Stimulated activated CD4-positive, alpha-beta T cell treated with anti-CD3 and anti-CD28 coated beads, Interleukin-1b, Interleukin-23, amount 100 ng/mL, for 1 hour (primary cell): ENCODE results near the gene OR4S2.

Experiments
- DNase-seq, 2 donors: peaks; one replicate each; pipeline ENCODE4 v3.0.0-alpha.2; 2020; ENCODE audit warnings: low read depth in 2 of 2

OR4S2 gene, protein sequence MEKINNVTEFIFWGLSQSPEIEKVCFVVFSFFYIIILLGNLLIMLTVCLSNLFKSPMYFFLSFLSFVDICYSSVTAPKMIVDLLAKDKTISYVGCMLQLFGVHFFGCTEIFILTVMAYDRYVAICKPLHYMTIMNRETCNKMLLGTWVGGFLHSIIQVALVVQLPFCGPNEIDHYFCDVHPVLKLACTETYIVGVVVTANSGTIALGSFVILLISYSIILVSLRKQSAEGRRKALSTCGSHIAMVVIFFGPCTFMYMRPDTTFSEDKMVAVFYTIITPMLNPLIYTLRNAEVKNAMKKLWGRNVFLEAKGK

GRCh38 chr11:55648027-55648426, at the start of gene OR4S2:
Gene OR4S2, plus strand, starts transcription at chr11:55648327. Its CDS starts 2,577 bp downstream, at chr11:55650904.
- DNase-seq = no peak

DNA sequence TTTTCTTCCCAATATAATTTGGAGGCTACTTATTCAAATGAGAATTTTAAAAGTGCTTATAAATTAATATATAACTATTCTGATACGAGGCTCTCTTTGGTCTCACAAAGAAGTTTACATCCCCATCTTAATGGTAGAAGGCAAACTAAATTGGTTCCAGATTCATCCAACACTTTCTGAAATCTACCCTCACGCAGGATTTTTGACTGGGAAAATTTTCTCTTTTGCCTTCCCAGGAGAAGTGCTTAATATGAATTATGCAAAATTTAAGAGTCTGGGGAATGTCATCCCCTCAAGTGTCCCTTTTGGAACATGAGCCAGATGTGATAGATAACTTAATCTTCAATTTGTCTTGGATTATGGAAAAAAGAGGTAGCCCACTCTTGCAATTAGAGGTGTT, 40.6 kb upstream of the OR4S2 start, which contains the start of gene OR4C11:
Gene OR4C11, minus strand, starts transcription at position 101 of the 400 bp plus-strand sequence. CDS start 3,272 bp downstream, outside the sequence.
- DNase-seq = no peak

- DNase-seq = no peak
These were observed 23.6 kb upstream of the OR4S2 start for GRCh38 chr11:55624531-55624930.

- DNase-seq = no peak
These were observed 13.3 kb upstream of the OR4S2 start, which contains the start of gene OR4P4 for GRCh38 chr11:55634813-55635212. Gene OR4P4, plus strand, starts transcription at chr11:55635113.

GRCh38 chr11:55652560-55652959, 4.4 kb downstream of the OR4S2 start:
- no peak for DNase-seq

GRCh38 chr11:55655096-55655495, 7.0 kb downstream of the OR4S2 start:
- DNase-seq = no peak

GRCh38 chr11:55658031-55658573, 10.0 kb downstream of the OR4S2 start:
- DNase-seq = no peak

DNA sequence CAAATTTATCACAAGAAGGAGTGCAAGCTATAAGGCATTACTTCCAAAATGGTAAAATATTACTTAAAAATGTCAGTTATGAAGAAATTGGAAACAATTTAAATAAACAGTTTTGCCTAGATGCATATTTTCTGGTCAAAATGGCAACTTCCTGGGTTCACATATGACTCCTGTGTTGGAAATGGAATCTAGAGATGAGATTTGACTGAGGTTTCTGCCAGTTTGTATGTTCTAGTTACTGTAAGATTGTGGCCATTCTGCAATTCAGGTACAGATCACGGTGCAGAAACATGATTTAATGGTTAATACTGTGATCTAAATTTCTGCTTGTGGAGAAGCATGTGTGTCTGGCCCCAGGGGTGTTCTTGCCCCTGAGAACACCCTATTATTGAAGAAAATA, 10.5 kb downstream of the OR4S2 start:
- DNase-seq = no peak

DNA sequence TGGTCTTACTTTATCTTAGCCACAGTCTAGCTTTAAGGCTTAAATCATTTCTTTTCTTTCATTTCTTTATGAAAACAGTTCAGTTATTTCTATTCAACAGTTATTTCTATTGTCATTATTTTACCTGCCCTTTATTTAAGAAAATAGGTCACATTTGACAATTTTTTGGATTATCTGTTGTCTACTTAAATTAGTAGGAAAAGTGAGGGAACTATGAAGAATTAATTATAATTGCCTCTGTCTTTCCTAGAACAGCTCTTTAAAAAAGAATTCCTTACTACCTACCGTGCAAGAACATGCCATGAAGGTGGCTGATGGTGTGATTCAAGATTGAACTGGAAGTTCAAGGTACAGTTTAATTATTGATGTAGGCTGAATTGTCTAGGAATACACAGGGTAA, 13.8 kb downstream of the OR4S2 start, which contains the start of gene OR4C6:
Gene OR4C6, plus strand, starts transcription at position 301 of the 400 bp plus-strand sequence. CDS start 2,966 bp downstream, outside the sequence.
- no peak for DNase-seq

DNA sequence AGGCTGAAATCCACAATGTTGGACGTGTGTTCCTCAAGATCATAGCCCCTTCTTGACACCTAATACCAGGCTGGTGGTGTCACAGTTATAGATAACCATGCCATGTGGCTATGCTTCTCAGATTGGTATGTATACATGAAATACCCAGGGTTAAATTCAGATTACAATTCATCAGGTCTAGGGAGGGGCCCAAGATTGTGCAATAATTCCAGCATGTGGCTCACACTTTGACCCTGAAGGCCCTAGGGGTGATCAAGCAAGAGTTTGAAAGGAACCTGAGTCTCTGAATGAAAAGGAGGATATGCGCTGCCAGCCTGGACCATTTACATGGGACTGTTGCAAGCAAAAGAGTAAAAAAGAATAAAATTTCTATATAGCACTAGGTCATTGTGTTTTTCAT, 21.2 kb downstream of the OR4S2 start:
- DNase-seq = no peak

DNA sequence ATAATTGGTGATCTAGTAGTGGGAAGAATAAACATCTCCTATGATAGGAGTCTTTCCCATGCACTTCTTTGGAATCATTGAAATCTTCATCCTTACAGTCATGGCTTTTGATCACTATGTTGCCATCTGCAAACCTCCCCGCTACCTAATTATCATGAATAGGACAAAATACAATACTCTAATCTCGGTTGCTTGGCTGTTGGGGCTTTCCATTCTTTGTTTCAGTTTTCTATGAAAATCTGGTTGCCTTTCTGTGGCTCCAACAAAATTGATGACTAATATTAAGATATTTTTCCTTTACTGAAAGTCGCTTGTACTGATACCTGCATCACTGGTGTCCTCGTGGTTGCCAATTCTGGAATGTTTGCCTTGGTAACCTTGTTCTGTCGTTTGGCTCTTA, 25.7 kb downstream of the OR4S2 start:
- DNase-seq = no peak

DNA sequence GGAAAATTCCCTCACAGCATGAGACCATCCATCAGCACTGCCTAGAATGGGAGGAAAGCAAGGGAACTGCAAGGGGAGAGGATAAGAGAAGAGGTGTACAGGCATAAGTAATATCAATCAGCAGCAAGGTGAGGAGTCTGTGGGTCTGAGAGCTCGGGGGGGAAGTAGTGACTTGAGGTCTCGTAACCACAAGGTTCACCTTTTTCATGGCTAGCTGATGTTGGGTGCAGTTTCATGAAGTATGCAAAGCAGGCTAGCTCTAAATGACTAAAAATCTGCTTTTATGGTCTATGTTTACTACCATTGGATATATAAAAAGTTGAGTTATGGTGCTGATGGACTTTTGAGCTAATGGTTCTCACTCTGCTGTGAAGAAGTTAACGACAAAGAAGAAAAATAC, 49.7 kb downstream of the OR4S2 start:
- no peak for DNase-seq

DNA sequence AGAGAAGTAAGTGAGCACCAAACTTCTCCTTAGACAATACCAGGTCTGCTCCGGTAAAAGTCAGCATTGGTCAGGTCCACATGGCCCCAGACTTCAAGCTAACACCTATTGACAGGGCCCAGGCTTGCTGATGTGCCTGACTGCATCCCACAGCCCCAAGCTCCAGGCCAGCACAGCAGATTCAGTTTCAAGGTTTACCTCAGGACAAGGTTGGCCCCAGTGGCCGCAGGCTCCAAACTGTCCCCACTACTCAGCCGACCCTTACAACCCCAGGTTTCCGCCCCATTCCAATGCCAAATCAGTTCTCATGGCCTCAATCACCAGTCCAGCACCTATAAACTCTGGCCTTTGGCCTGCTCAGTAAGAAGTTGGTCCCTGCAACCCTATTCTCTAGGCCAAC, 53.3 kb downstream of the OR4S2 start:
- DNase-seq = no peak
